Stimulated activated CD4-positive, alpha-beta T cell treated with anti-CD3 and anti-CD28 coated beads, Interleukin-12 subunit alpha, Interleukin-12 subunit beta, amount 100 ng/mL, for 4 hours (primary cell): ENCODE results near the gene ADAM19.
"Not testable (repeated sequence)": the region's sequence is repeated elsewhere in the genome, so short reads cannot be mapped to it uniquely, and the experiment has no call there.

Experiments used
- DNase-seq: peaks from one replicate; pipeline ENCODE4 v3.0.0-alpha.2; 2020

Gene ADAM19

DNA sequence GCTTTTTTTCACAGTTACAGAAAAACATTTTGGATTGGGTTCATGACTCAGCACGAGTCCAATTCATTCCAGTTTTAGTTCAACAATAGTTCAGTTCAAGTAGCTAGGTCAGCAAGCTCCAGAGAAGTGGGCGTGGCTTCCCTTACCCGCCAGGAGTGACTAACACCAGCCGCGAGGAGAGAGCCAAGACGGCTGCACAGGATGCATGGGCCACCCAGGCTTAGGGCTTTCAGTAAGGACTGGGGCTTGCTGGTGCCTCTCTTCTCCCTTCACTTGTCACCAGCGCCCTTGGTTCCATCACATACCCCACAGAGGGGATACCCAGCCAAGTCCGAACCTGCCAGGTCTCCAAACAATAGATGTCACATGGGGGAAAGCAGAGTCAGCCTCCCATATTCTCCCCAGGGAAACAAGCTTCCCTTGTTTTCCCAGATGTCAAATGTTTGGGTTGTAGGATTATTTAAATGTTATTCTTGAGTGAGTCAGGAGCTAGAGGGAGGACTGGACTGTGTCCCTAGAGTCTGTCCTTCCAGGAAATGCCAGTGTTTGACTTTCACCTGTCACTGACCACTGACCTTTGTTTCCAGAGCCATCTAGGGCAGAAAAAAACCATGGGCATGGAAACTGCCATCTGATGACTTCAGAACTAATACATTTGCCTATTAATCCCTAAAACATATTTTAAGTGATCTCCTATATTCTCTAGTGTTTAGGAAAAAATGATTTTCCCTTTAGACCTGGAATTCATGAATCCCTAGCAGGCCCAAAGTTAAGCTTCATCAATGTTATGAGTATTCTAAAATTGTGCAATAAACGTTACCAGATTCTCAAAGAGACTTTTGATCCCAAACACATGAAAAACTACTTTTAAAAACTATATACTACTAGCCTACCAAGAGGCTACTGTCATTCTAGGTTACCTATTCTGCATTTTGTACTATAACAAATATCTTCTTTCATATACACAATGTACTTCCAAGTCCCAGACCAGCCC lies 63.6 kb downstream of the ADAM19 start:
- peak; percentile 9 for DNase-seq

DNA sequence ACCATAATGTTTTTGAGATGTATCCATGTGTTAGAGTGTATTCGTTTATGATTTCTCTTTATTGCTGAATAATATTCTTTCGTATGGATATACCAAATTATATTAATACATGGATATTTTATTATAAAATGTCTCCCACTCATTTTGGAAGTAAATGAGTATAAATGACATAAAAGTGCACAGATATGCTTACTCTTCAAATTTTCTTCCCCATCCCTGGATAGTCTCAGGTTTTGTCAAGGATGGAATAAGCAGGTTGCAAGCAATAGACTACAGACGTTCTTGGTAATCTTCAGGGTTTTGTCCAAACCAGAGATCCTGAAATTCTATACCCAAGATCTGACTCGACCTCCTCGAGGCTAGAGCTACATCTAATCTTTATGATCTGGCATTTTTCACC lies 64.9 kb downstream of the ADAM19 start:
- DNase-seq, result no peak

- DNase-seq, result no peak
These were observed 66.0 kb downstream of the ADAM19 start for GRCh38 chr5:157509587-157509986.

- DNase-seq, result no peak
These were observed 66.5 kb downstream of the ADAM19 start for GRCh38 chr5:157509093-157509492.

DNA sequence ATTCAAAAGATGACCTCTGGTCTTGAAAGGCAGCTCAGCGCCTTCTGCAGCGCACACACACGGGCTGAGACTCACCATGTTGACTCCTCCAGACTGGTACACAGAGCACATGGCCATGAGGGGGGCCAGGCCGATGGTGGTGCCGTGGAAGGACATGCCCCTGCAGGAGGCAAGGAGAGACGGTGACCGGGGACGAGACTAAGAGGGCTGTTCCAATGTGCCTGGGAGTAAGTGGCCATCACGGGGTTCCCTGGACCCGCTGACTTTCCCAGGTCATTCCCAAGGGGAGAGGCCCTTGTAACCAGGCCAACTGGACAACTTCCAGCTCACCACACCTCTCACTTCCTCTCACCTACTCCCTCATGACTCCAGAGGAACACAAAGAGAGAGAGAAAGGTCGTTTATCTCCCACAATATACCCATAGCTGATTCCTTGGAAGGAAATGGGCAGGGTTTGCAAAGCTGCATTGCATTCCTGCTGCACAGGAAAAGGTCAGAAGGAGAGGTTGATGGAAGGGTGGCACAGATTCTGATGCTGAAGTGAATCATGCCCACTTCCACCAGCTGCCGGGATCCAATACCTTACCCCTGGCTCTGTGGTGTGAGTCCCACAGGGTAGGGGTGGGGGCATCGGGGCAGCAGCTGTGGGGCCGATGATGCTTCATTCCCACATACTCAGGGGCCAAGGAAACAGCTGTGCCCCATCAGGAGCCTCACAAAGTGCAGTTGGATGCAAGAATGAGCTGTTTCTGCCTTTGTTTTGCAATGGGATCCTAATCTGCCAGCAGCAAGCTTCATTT lies 68.4 kb downstream of the ADAM19 start:
- no peak for DNase-seq

- no peak for DNase-seq
These were observed 69.4 kb downstream of the ADAM19 start for GRCh38 chr5:157506066-157506590.

GRCh38 chr5:157505496-157505895 lies 70.1 kb downstream of the ADAM19 start:
- DNase-seq, result no peak

- DNase-seq, result no peak
These were observed 71.5 kb downstream of the ADAM19 start for GRCh38 chr5:157504053-157504452.

GRCh38 chr5:157502143-157502647 lies 73.4 kb downstream of the ADAM19 start:
- DNase-seq, result no peak

DNA sequence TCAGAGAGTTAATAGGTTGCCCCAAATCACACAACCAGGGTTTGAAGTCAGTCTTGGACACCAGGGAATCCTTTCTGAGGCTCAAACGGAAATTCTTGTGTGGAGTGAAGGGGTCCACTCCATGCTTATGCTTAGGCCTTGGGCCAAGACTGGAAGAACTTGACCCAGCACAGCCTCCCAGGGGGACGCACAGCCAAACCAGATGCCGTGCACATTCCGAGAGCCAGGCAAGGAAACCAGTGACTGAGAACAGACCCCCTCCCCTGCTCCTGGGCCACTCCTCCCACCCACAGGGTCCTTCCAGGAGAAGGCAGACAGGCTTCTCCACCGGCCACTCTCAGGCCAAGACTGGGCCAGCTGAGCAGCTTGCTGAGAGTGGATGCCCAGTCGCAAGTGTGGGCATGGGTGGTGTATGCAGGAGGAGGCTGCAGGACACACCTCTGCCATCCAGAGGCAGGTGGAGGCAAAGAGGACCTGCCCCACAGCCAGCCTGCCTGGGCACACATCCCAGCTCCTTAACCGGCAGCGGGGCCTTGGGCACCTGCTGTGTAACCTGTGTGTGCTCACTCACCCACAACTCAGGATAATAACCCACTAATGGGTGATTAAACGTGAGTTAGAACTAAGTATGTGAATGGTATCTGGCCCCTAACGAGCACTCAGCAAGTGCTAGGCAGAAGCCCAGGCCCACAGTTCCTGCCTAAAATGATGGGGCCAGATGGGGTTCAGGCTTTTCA lies 77.5 kb downstream of the ADAM19 start:
- no peak for DNase-seq

- no peak for DNase-seq
These were observed 78.7 kb downstream of the ADAM19 start for GRCh38 chr5:157496864-157497263.

- DNase-seq, result no peak
These were observed 81.3 kb downstream of the ADAM19 start for GRCh38 chr5:157494178-157494832.

GRCh38 chr5:157492886-157493285 lies 82.7 kb downstream of the ADAM19 start:
- no peak for DNase-seq

GRCh38 chr5:157491471-157491995 lies 84.0 kb downstream of the ADAM19 start:
- no peak for DNase-seq

GRCh38 chr5:157487358-157487757 lies 88.2 kb downstream of the ADAM19 start:
- DNase-seq, result no peak

DNA sequence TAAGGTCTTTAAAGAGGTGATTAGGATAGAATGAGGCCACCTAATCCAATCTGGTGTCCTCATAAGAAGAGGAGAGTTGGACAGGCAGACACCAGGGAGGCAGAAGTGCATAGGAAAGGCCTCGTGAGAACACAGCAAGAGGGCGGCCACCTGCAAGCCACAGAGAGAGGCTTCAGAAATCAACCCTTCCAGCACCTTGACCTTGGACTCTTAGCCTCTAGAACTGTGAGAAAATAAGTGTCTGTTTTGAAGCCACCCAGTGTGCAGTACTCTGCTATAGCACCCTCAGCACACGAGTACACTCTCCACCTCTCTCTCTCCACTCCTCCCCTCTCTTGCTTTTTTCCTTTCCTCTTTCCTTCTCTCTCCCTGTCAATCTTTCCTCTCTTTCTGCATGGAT lies 88.7 kb downstream of the ADAM19 start:
- DNase-seq, result no peak

DNA sequence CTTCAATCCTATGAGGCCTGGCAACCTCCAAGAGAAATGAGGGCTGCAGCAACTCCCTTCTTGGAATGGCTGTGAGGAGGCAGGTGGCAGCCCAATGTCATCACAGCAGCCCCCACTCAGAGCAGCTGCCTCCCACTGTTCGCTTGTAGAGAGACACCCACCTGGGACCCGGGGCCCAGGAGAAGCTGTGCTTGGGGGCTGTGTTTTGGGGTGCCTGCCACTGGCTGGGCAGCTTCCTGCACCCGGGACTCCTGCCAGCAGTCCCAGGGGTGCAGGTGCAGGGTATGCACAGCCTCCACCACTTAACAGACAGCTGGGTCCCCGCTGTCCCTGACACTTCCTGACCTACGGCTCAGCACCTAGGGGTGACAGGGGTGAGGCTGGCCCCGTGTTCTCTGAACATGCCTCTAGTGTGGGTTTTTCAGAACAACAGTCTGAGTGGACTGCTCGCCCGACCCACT lies 89.3 kb downstream of the ADAM19 start:
- no peak for DNase-seq

DNA sequence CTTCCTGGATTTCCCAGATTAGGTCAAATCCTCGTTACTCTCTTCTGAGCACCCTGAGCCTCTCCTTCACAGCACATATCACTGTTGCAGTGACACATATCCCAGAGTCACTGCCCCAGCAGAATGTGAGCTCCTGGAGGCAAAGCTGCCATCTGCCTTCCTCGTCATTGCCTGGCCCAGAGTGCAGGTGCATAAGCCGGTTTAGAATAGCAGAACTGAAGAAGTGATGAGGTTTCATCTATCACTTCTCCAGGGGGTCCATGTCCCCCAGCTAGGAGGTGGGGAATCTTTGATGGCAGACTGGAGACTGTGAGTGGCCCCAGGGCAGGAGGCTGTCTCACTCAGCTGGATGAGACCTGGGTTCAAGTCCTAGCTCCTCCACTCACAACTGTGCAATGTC lies 89.8 kb downstream of the ADAM19 start:
- no peak for DNase-seq

GRCh38 chr5:157485340-157485739 lies 90.2 kb downstream of the ADAM19 start:
- DNase-seq, result no peak

DNA sequence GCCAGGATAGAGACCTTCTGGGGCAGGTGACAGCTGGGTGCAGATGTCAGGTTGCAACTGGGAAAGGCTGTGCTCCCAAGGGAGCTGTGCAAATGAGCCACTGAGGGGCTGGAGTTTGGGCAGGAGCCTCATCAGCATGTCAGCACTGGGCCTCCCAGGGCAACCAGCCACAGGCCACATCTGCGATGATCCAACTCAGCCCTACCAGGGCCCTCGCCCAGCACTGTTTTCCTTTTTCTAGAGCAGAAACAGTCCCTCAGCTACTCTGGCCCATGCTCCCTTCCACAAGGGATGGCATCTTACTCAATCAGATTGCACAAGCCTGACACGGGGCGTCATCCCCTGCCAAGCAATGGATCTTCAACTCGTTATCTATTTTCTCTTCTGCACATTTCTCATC lies 90.8 kb downstream of the ADAM19 start:
- DNase-seq, result no peak

DNA sequence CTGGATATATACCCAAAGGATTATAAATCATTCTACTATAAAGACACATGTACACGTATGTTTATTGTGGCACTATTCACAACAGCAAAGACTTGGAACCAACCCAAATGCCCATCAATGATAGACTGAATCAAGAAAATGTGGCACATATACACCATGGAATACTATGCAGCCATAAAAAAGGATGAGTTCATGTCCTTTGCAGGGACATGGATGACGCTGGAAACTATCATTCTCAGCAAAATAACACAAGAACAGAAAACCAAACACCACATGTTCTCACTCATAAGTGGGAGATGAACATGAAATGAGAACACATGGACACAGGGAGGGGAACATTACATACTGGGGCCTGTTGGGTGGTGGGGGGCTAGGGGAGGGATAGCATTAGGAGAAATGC lies 92.9 kb downstream of the ADAM19 start:
- not testable (repeated sequence) for DNase-seq

- DNase-seq, result no peak
These were observed 93.9 kb downstream of the ADAM19 start for GRCh38 chr5:157481666-157482065.
